Measurements from ENCODE around the gene PRAMEF8. TPM values are rescaled to one million over a fixed set of nuclear protein-coding genes. Genes with fewer than 3 reads are reported as not detected.
"Not testable (repeated sequence)": the region's sequence is repeated elsewhere in the genome, so short reads cannot be mapped to it uniquely, and the experiment has no call there.

Gene PRAMEF8
- total RNA-seq (not detected), polyA plus RNA-seq (not detected), total RNA-seq (0 reads per million in 6 experiments)

- H3K4me1 Mint-ChIP-seq, H3K27me3 Mint-ChIP-seq, ATAC-seq, H3K9me3 Mint-ChIP-seq, H3K36me3 Mint-ChIP-seq, H3K27ac Mint-ChIP-seq, DNase-seq, H3K4me3 Mint-ChIP-seq, POLR2A ChIA-PET: not testable (repeated sequence)
Measured at GRCh38 chr1:13285037-13285436, at the start of gene PRAMEF8. PRAMEF8 (minus strand) TSS chr1:13285137; CDS start chr1:13284091, 1,046 bp downstream.

- H3K4me1 Mint-ChIP-seq, H3K4me3 Mint-ChIP-seq, H3K36me3 Mint-ChIP-seq, ATAC-seq, DNase-seq, H3K9me3 Mint-ChIP-seq, POLR2A ChIA-PET, H3K27ac Mint-ChIP-seq, H3K27me3 Mint-ChIP-seq: not testable (repeated sequence)
Measured at GRCh38 chr1:13315281-13315680, 30.3 kb upstream of the PRAMEF8 start, which contains the start of gene PRAMEF15. PRAMEF15 (plus strand) TSS chr1:13315581; CDS start chr1:13318408, 2,827 bp downstream.

- H3K27me3 Mint-ChIP-seq, H3K4me1 Mint-ChIP-seq, H3K27ac Mint-ChIP-seq, DNase-seq, H3K9me3 Mint-ChIP-seq, H3K36me3 Mint-ChIP-seq, POLR2A ChIA-PET, H3K4me3 Mint-ChIP-seq, ATAC-seq: not testable (repeated sequence)
Measured at GRCh38 chr1:13303239-13303638, 18.3 kb upstream of the PRAMEF8 start, which contains the start of gene PRAMEF33. PRAMEF33 (plus strand) TSS chr1:13303539; CDS start chr1:13305955, 2,416 bp downstream.

GRCh38 chr1:13302197-13302596 is 17.3 kb upstream of the PRAMEF8 start:
- not testable (repeated sequence) for ATAC-seq, H3K4me1 Mint-ChIP-seq

GRCh38 chr1:13298699-13299098 is 13.8 kb upstream of the PRAMEF8 start:
- H3K27me3 Mint-ChIP-seq, DNase-seq, H3K27ac Mint-ChIP-seq, POLR2A ChIA-PET, H3K4me3 Mint-ChIP-seq, H3K9me3 Mint-ChIP-seq, H3K4me1 Mint-ChIP-seq, H3K36me3 Mint-ChIP-seq, ATAC-seq: not testable (repeated sequence)

More at GRCh38 chr1:13302197-13302596, 17.3 kb upstream of the PRAMEF8 start:
- H3K27me3 Mint-ChIP-seq, DNase-seq, POLR2A ChIA-PET, H3K9me3 Mint-ChIP-seq, H3K27ac Mint-ChIP-seq, H3K4me3 Mint-ChIP-seq, H3K36me3 Mint-ChIP-seq: not testable (repeated sequence)

GRCh38 chr1:13297216-13297931 is 12.4 kb upstream of the PRAMEF8 start:
- H3K27me3 Mint-ChIP-seq, H3K27ac Mint-ChIP-seq, H3K36me3 Mint-ChIP-seq, H3K4me3 Mint-ChIP-seq, POLR2A ChIA-PET, H3K4me1 Mint-ChIP-seq, H3K9me3 Mint-ChIP-seq, DNase-seq, ATAC-seq: not testable (repeated sequence)

GRCh38 chr1:13289030-13289429 is 4.1 kb upstream of the PRAMEF8 start:
- H3K9me3 Mint-ChIP-seq, H3K27me3 Mint-ChIP-seq, DNase-seq, POLR2A ChIA-PET, H3K4me3 Mint-ChIP-seq, H3K27ac Mint-ChIP-seq, H3K36me3 Mint-ChIP-seq, ATAC-seq, H3K4me1 Mint-ChIP-seq: not testable (repeated sequence)

- H3K9me3 Mint-ChIP-seq, H3K4me1 Mint-ChIP-seq, DNase-seq, H3K4me3 Mint-ChIP-seq, H3K36me3 Mint-ChIP-seq, POLR2A ChIA-PET, H3K27me3 Mint-ChIP-seq, H3K27ac Mint-ChIP-seq, ATAC-seq: not testable (repeated sequence)
Measured at GRCh38 chr1:13279617-13280016, 5.3 kb downstream of the PRAMEF8 start.

GRCh38 chr1:13277016-13277415 is 7.9 kb downstream of the PRAMEF8 start:
- H3K27ac Mint-ChIP-seq, H3K36me3 Mint-ChIP-seq, DNase-seq, H3K9me3 Mint-ChIP-seq, H3K27me3 Mint-ChIP-seq, H3K4me1 Mint-ChIP-seq, POLR2A ChIA-PET, H3K4me3 Mint-ChIP-seq, ATAC-seq: not testable (repeated sequence)

- H3K4me3 Mint-ChIP-seq, H3K4me1 Mint-ChIP-seq, H3K27ac Mint-ChIP-seq, DNase-seq, POLR2A ChIA-PET, H3K36me3 Mint-ChIP-seq, H3K27me3 Mint-ChIP-seq, ATAC-seq, H3K9me3 Mint-ChIP-seq: not testable (repeated sequence)
Measured at GRCh38 chr1:13265124-13265523, 19.8 kb downstream of the PRAMEF8 start.

GRCh38 chr1:13253898-13254297 is 31.0 kb downstream of the PRAMEF8 start, which contains the start of gene PRAMEF5:
PRAMEF5 (plus strand) TSS chr1:13254198; CDS start chr1:13259269, 5,071 bp downstream.
- DNase-seq, POLR2A ChIA-PET, H3K4me3 Mint-ChIP-seq, H3K27me3 Mint-ChIP-seq, H3K36me3 Mint-ChIP-seq, H3K9me3 Mint-ChIP-seq, H3K27ac Mint-ChIP-seq, H3K4me1 Mint-ChIP-seq, ATAC-seq: not testable (repeated sequence)

GRCh38 chr1:13247122-13247521 is 37.8 kb downstream of the PRAMEF8 start:
- H3K4me1 Mint-ChIP-seq, H3K9me3 Mint-ChIP-seq, H3K4me3 Mint-ChIP-seq, POLR2A ChIA-PET, ATAC-seq, DNase-seq, H3K36me3 Mint-ChIP-seq, H3K27ac Mint-ChIP-seq: not testable (repeated sequence)
- peaks cover 0 to 12% (median 9%) of the 10 kb centered on the region in 5 donors for H3K27me3 Mint-ChIP-seq

GRCh38 chr1:13246554-13246871 is 38.4 kb downstream of the PRAMEF8 start:
- H3K4me1 Mint-ChIP-seq, H3K27ac Mint-ChIP-seq, H3K36me3 Mint-ChIP-seq, H3K9me3 Mint-ChIP-seq, H3K4me3 Mint-ChIP-seq, DNase-seq, POLR2A ChIA-PET, ATAC-seq: not testable (repeated sequence)
- H3K27me3 Mint-ChIP-seq: peaks cover 0 to 13% (median 9%) of the 10 kb centered on the region in 5 donors

Measured in naive thymus-derived CD8-positive, alpha-beta T cell (primary cell).